Renal cortex interstitium (tissue), 15 donors: ENCODE data around the gene RPL39. TPM values are rescaled to one million over a fixed set of nuclear protein-coding genes. Genes with fewer than 3 reads are reported as not detected.
A peak's percentile ranks its signal among the peaks of the same experiment; 100 is the strongest.
"Not testable (repeated sequence)": the region's sequence is repeated elsewhere in the genome, so short reads cannot be mapped to it uniquely, and the experiment has no call there.

Source experiments
- DNase-seq, 11 donors: peaks; one replicate each; pipeline ENCODE4 v3.0.0-alpha.2; 2013; ENCODE audit warnings: low read depth in 9 of 11, low spot score in 4 of 11; ENCODE audit errors: extremely low read depth in 1 of 11
- long read RNA-seq, 16 experiments: transcript quantifications; one replicate each; lab custom pipeline, GENCODE V29; 2026
- polyA plus RNA-seq, 3 donors: library from polyadenylated mRNA; unstranded; fragments of 120-200 nt; gene quantifications; one replicate each; pipeline ENCODE4 v1.2.1, GENCODE V29; 2013; ENCODE audit not compliant: insufficient read length in 3 of 3

Gene RPL39
- 1,000 to 10,000 TPM; 1,870 to 2,660 (median 2,378) TPM for polyA plus RNA-seq
- long read RNA-seq, donor 1, transcript RPL39-202 (2 exons, 1,915 nt), result minor isoform, 9 of 152 reads
- long read RNA-seq, donor 1, transcript RPL39-201 (3 exons, 401 nt), result major isoform, 143 of 152 reads
- long read RNA-seq, donor 1, partial matches to known transcripts, result 0 of 152 reads
- long read RNA-seq, donor 1, other reads (novel, unspliced or antisense), result 0 of 152 reads
- long read RNA-seq, donor 2, transcript RPL39-201 (3 exons, 401 nt), result major isoform, 140 of 152 reads
- long read RNA-seq, donor 2, transcript RPL39-202 (2 exons, 1,915 nt), result minor isoform, 6 of 152 reads
- long read RNA-seq, donor 2, partial matches to known transcripts, result 5 of 152 reads
- long read RNA-seq, donor 2, other reads (novel, unspliced or antisense), result 0 of 152 reads
- long read RNA-seq, donor 3, transcript RPL39-202 (2 exons, 1,915 nt), result minor isoform, 7 of 227 reads
- long read RNA-seq, donor 3, transcript RPL39-201 (3 exons, 401 nt), result major isoform, 212 of 227 reads
- long read RNA-seq, donor 3, partial matches to known transcripts, result 8 of 227 reads
- long read RNA-seq, donor 3, other reads (novel, unspliced or antisense), result 0 of 227 reads
- long read RNA-seq, donor 4, transcript RPL39-202 (2 exons, 1,915 nt), result minor isoform, 6 of 145 reads
- long read RNA-seq, donor 4, transcript RPL39-201 (3 exons, 401 nt), result major isoform, 139 of 145 reads
- long read RNA-seq, donor 4, partial matches to known transcripts, result 0 of 145 reads
- long read RNA-seq, donor 4, other reads (novel, unspliced or antisense), result 0 of 145 reads
- long read RNA-seq, donor 5, transcript RPL39-202 (2 exons, 1,915 nt), result minor isoform, 12 of 295 reads
- long read RNA-seq, donor 5, transcript RPL39-201 (3 exons, 401 nt), result major isoform, 274 of 295 reads
- long read RNA-seq, donor 5, partial matches to known transcripts, result 9 of 295 reads
- long read RNA-seq, donor 5, other reads (novel, unspliced or antisense), result 0 of 295 reads
- long read RNA-seq, donor 6, transcript RPL39-201 (3 exons, 401 nt), result major isoform, 161 of 188 reads
- long read RNA-seq, donor 6, transcript RPL39-202 (2 exons, 1,915 nt), result minor isoform, 14 of 188 reads
- long read RNA-seq, donor 6, partial matches to known transcripts, result 13 of 188 reads
- long read RNA-seq, donor 6, other reads (novel, unspliced or antisense), result 0 of 188 reads
- long read RNA-seq, donor 7, transcript RPL39-201 (3 exons, 401 nt), result major isoform, 246 of 264 reads
- long read RNA-seq, donor 7, transcript RPL39-202 (2 exons, 1,915 nt), result minor isoform, 18 of 264 reads
- long read RNA-seq, donor 7, partial matches to known transcripts, result 0 of 264 reads
- long read RNA-seq, donor 7, other reads (novel, unspliced or antisense), result 0 of 264 reads
- long read RNA-seq, donor 8, transcript RPL39-202 (2 exons, 1,915 nt), result minor isoform, 17 of 371 reads
- long read RNA-seq, donor 8, transcript RPL39-201 (3 exons, 401 nt), result major isoform, 324 of 371 reads
- long read RNA-seq, donor 8, partial matches to known transcripts, result 30 of 371 reads
- long read RNA-seq, donor 8, other reads (novel, unspliced or antisense), result 0 of 371 reads
- long read RNA-seq, donor 9, transcript RPL39-202 (2 exons, 1,915 nt), result minor isoform, 15 of 170 reads
- long read RNA-seq, donor 9, transcript RPL39-201 (3 exons, 401 nt), result major isoform, 145 of 170 reads
- long read RNA-seq, donor 9, partial matches to known transcripts, result 10 of 170 reads
- long read RNA-seq, donor 9, other reads (novel, unspliced or antisense), result 0 of 170 reads
- long read RNA-seq, donor 10, transcript RPL39-201 (3 exons, 401 nt), result major isoform, 198 of 214 reads
- long read RNA-seq, donor 10, transcript RPL39-202 (2 exons, 1,915 nt), result minor isoform, 8 of 214 reads
- long read RNA-seq, donor 10, partial matches to known transcripts, result 8 of 214 reads
- long read RNA-seq, donor 10, other reads (novel, unspliced or antisense), result 0 of 214 reads
- long read RNA-seq, donor 11, transcript RPL39-201 (3 exons, 401 nt), result major isoform, 140 of 148 reads
- long read RNA-seq, donor 11, partial matches to known transcripts, result 5 of 148 reads
- long read RNA-seq, donor 11, other reads (novel, unspliced or antisense), result 0 of 148 reads
- long read RNA-seq, donor 12, transcript RPL39-202 (2 exons, 1,915 nt), result minor isoform, 7 of 96 reads
- long read RNA-seq, donor 12, transcript RPL39-201 (3 exons, 401 nt), result major isoform, 89 of 96 reads
- long read RNA-seq, donor 12, partial matches to known transcripts, result 0 of 96 reads
- long read RNA-seq, donor 12, other reads (novel, unspliced or antisense), result 0 of 96 reads
- long read RNA-seq, donor 13, transcript RPL39-201 (3 exons, 401 nt), result major isoform, 419 of 481 reads
- long read RNA-seq, donor 13, transcript RPL39-202 (2 exons, 1,915 nt), result minor isoform, 25 of 481 reads
- long read RNA-seq, donor 13, partial matches to known transcripts, result 37 of 481 reads
- long read RNA-seq, donor 13, other reads (novel, unspliced or antisense), result 0 of 481 reads
- long read RNA-seq, donor 14, transcript RPL39-202 (2 exons, 1,915 nt), result minor isoform, 5 of 194 reads
- long read RNA-seq, donor 14, transcript RPL39-201 (3 exons, 401 nt), result major isoform, 189 of 194 reads
- long read RNA-seq, donor 14, partial matches to known transcripts, result 0 of 194 reads
- long read RNA-seq, donor 14, other reads (novel, unspliced or antisense), result 0 of 194 reads
- long read RNA-seq, donor 15, transcript RPL39-201 (3 exons, 401 nt), result major isoform, 66 of 73 reads
- long read RNA-seq, donor 15, transcript RPL39-202 (2 exons, 1,915 nt), result minor isoform, 7 of 73 reads
- long read RNA-seq, donor 15, partial matches to known transcripts, result 0 of 73 reads
- long read RNA-seq, donor 15, other reads (novel, unspliced or antisense), result 0 of 73 reads
- long read RNA-seq, donor 16, transcript RPL39-202 (2 exons, 1,915 nt), result minor isoform, 18 of 416 reads
- long read RNA-seq, donor 16, transcript RPL39-201 (3 exons, 401 nt), result major isoform, 387 of 416 reads
- long read RNA-seq, donor 16, partial matches to known transcripts, result 11 of 416 reads
- long read RNA-seq, donor 16, other reads (novel, unspliced or antisense), result 0 of 416 reads

GRCh38 chrX:119791437-119792231 is at the start of gene RPL39:
Gene RPL39 (minus strand): TSS chrX:119791630. CDS start chrX:119791576, 54 bp downstream.
- DNase-seq, result peak; percentile 63 to 84 (median 76)

DNA sequence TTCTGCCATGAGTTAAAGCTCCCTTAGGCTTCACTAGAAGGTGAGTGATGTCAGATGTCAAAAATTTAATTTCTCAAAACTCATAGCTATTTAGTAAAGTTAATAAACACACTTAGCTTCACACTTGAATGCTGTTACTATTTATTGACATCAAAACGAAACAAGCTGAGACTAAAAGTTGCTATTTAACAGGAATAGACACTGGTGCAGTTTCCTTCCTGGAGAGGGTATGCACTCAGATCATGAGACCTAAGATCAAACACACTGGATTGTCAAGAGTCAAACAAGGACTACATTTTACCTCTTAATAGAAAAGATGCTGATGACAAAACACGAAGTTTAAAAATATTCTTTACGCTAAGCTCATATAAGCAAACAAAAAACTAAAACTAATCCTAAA is 42.5 kb upstream of the RPL39 start:
- DNase-seq, result no peak

- DNase-seq, result no peak
These were observed 37.0 kb upstream of the RPL39 start for GRCh38 chrX:119828446-119828845.

- DNase-seq, result no peak
These were observed 35.0 kb upstream of the RPL39 start for GRCh38 chrX:119826399-119826959.

GRCh38 chrX:119824221-119824620 is 32.8 kb upstream of the RPL39 start:
- not testable (repeated sequence) for DNase-seq

GRCh38 chrX:119821703-119822102 is 30.3 kb upstream of the RPL39 start:
- not testable (repeated sequence) for DNase-seq

DNA sequence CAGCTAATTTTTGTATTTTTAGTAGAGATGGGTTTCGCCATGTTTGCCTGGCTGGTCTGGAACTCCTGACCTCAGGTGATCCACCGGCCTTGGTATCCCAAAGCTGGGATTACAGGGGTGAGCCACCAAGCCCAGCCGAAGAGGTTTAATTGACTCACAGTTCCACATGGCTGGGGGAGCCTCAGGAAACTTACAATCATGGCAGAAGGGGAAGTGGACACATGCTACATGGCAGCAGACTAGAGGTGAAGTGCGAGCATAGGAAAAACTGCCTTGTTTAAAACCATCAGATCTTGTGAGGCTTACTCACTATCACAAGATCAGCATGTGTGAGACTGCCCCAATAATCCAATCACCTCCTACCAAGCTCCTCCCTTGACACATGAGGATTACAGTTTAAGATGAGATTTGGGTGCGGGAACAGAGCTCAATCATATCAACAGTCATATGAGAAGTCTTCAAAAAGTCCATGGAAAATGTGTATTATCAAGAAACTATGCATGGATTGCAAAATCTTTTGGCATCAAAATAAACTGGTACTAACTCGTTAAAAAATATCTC is 25.8 kb upstream of the RPL39 start:
- no peak for DNase-seq

DNA sequence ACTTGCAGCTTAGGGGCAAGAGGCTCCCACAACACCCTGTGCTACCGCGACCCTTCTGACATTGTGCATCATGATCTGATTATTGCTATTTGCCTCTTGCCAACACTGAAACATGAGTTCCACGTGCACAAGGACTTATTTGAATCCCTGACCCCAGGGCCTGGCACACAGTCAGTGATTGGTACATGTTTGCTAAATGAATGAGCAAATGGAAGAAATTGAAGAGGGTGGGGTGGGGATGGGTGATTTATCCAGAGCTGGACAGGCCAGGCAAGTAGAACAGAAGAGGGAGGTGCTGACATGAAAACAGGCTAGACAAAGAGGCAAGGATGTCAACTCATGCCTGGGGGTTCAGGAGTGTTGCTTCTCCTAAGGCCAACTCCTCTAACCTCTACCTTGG is 24.9 kb upstream of the RPL39 start:
- DNase-seq, result no peak

DNA sequence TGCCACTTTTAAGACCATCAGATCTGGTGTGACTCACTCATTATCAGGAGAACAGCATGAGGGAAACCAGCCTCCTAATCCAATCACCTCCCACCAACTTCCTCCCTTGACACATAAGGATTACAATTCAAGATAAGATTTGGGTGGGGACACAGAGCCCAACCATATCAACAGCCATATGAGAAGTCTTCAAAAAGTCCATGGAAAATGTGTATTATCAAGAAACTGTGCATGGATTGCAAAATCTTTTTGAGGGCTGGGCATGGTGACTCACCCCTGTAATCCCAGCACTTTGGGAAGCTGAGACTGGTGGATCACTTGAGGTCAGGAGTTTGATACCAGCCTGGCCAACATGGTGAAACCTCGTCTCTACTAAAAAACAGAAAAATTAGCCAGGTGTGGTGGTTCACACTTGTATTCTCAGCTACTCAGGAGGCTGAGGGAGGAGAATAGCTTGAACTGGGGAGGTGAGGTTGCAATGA is 17.8 kb upstream of the RPL39 start:
- no peak for DNase-seq

DNA sequence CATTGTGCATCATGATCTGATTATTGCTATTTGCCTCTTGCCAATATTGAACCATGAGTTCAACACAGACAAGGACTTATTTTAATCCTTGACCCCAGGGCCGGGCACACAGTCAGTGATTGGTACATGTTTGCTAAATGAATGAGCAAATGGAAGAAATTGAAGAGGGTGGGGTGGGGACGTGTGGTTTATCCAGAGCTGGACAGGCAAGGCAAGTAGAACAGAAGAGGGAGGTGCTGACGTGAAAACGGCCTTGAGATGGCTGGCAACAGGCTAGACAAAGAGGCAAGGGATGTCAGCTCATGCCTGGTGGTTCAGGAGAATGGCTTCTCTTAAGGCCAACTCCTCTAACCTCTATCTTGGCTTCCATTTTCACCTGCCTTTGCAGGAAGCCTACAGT is 17.0 kb upstream of the RPL39 start:
- not testable (repeated sequence) for DNase-seq

- no peak for DNase-seq
These were observed 11.1 kb upstream of the RPL39 start for GRCh38 chrX:119802546-119802945.

DNA sequence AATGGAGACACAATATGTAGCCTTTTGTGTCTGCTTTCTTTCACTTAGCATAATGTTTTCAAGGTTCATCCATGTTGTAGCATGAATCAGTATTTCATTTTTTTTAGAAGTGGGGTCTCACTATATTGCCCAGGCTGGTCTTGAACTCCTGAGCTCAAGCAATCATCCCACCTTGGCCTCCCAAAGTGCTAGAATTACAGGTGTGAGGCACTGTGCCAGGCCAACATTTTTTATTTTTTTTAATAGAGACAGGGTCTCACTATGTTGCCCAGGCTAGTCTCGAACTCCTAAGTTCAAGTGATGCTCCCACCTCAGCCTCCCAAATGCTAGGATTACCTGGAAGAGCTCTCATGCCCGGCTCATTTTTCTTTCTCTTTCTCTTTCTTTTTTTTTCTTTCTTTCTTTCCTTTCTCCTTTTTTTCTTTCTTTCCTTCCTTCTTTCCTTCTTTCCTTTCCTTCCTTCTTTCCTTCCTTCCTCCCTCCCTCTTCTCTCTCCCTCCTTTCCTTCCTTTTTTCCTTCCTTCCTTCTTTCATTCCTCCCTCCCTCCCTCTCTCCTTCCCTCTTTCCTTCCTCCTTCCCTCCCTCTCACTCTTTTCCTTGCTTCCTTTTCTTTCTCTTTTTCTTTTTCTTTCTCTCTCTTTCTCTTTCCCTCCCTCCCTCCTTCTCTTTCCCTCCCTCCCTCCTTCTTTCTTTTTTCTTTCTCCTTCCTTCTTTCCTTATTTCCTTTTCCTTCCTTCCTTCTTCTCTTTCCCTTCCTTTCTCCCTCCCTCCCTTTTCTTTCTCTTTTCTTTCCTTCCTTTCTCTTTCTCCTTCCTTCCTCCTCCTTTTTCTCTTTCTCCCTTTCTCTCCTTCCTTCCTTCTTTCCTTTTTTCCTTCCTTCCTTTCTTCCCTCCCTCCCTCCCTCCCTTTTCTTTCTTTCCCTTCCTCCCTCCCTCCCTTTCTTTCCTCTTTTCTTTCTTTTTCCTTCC is 10.1 kb upstream of the RPL39 start:
- DNase-seq, result no peak

- DNase-seq, result peak in 7 of 11 donors; percentile 12 to 26 (median 22)
These were observed 423 bp downstream of the RPL39 start for GRCh38 chrX:119790977-119791436.
